Neural progenitor cell (in vitro differentiated cells): ENCODE results near the gene STPG1. TPM values are rescaled to one million over a fixed set of nuclear protein-coding genes. Genes with fewer than 3 reads are reported as not detected.
"Not testable (repeated sequence)": the region's sequence is repeated elsewhere in the genome, so short reads cannot be mapped to it uniquely, and the experiment has no call there.

Source experiments
- DNase-seq: peaks from one replicate; pipeline ENCODE4 v3.0.0-alpha.2; 2016; ENCODE audit warnings: low spot score
- H2AFZ ChIP-seq: fragments of 200-600 bp; sonication (generic); replicated peaks from 2 replicates; pipeline ENCODE4 v1.6.1; 2016; ENCODE audit warnings: antibody characterized with exemption
- H3F3A ChIP-seq: fragments of 200-600 bp; sonication (generic); 2 replicates; pipeline ENCODE4 v1.6.1; 2016; ENCODE audit warnings: antibody characterized with exemption, low read depth
- H3K27ac ChIP-seq: fragments of 200-600 bp; sonication (generic); 2 replicates; pipeline ENCODE4 v1.5.1; 2016; ENCODE audit warnings: mild to moderate bottlenecking
- H3K27me3 ChIP-seq: fragments of 200-600 bp; sonication (generic); 2 replicates; pipeline ENCODE4 v1.6.1; 2016; ENCODE audit warnings: mild to moderate bottlenecking, moderate library complexity
- H3K36me3 ChIP-seq: fragments of 200-600 bp; sonication (generic); 2 replicates; pipeline ENCODE4 v1.5.1; 2016
- H3K4me1 ChIP-seq: fragments of 200-600 bp; sonication (generic); 2 replicates; pipeline ENCODE4 v1.6.1; 2016; ENCODE audit warnings: mixed run types
- H3K4me2 ChIP-seq: fragments of 200-600 bp; sonication (generic); 2 replicates; pipeline ENCODE4 v1.6.1; 2016
- H3K4me3 ChIP-seq: fragments of 200-600 bp; sonication (generic); 2 replicates; pipeline ENCODE4 v1.5.1; 2016
- H3K79me2 ChIP-seq: fragments of 200-600 bp; sonication (generic); 2 replicates; pipeline ENCODE4 v1.6.1; 2016; ENCODE audit warnings: low read depth
- H3K9ac ChIP-seq: fragments of 200-600 bp; sonication (generic); 2 replicates; pipeline ENCODE4 v1.6.1; 2016
- H3K9me3 ChIP-seq: fragments of 200-600 bp; sonication (generic); 2 replicates; pipeline ENCODE4 v1.5.1; 2016; ENCODE audit warnings: low read depth
- H4K20me1 ChIP-seq: fragments of 200-600 bp; sonication (generic); 2 replicates; pipeline ENCODE4 v1.6.1; 2016; ENCODE audit warnings: low read depth
- H3K27ac Mint-ChIP-seq: 3 replicates; pipeline ENCODE4 v1.8.0; 2021; ENCODE audit warnings: mixed read lengths
- H3K27me3 Mint-ChIP-seq: 2 replicates; pipeline ENCODE4 v1.8.0; 2022; ENCODE audit warnings: low read depth, mild to moderate bottlenecking, inconsistent platforms, moderate library complexity, mixed read lengths; ENCODE audit not compliant: insufficient read depth
- H3K36me3 Mint-ChIP-seq: 3 replicates; pipeline ENCODE4 v1.8.0; 2021; ENCODE audit warnings: mixed read lengths
- H3K4me1 Mint-ChIP-seq: 3 replicates; pipeline ENCODE4 v1.8.0; 2021; ENCODE audit warnings: mixed read lengths
- H3K4me3 Mint-ChIP-seq: 3 replicates; pipeline ENCODE4 v1.8.0; 2021; ENCODE audit warnings: mild to moderate bottlenecking, moderate library complexity, mixed read lengths
- H3K9me3 Mint-ChIP-seq: 3 replicates; pipeline ENCODE4 v1.8.0; 2020; ENCODE audit warnings: mixed read lengths
- CTCF ChIP-seq: fragments of 200-600 bp; sonication (generic); IDR thresholded peaks from 2 replicates; pipeline ENCODE4 v1.5.1; 2017; ENCODE audit warnings: antibody characterized with exemption, mild to moderate bottlenecking
- EZH2 ChIP-seq: fragments of 200-600 bp; sonication (generic); IDR thresholded peaks from 2 replicates; pipeline ENCODE4 v1.6.1; 2017; ENCODE audit warnings: antibody characterized with exemption, mild to moderate bottlenecking, moderate library complexity
- EZH2phosphoT487 ChIP-seq: fragments of 200-600 bp; sonication (generic); IDR thresholded peaks from 2 replicates; pipeline ENCODE4 v1.6.1; 2017; ENCODE audit warnings: antibody characterized with exemption
- total RNA-seq: library from RNA; depleted of rRNA; stranded (reverse); fragments of >200 nt; gene quantifications from 2 replicates; pipeline ENCODE4 v1.2.3, GENCODE V29; 2015; ENCODE audit warnings: low replicate concordance

Gene STPG1
- total RNA-seq, result 12.7 and 15.9 TPM in 2 replicates

DNA sequence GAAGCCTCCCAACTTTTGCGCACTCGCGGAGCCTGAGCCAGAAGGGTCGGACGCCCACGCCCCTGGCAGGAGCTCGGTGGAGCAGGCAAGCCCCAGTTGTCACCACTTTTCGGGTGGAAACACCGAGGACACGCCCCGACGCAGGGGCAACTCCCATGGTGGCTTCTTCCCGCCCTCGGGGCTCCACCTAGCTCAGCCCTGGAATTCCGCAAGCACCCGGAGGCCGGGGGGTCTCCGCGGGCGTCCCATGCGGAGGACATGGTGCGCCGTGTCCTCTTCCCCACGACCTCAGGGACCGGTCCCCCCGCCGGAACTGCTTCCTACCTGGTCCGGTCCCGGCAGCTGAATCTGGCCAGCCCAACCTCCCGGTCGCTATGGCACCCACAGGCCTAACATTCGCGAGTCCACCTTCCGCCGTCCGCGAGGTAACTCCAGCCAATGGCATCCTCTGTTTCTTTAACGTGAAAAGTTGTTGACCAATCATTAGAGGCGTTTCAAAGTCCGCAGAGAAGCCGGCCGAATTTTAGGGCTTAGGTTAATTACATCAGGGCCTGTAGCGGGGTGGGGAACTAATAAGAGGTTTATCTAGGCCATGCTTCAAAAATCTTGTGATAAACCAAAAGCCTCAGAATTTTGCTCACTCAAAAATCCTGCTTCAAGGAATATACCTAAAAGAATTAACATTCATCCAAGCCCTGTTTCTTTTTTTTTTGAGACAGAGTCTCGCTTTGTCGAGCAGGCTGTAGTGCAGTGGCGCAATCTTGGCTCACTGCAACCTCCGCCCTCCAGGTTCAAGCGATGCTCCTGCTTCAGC, at the start of gene STPG1:
TSS of gene STPG1 (minus strand) at position 433 of the 814 bp plus-strand sequence. CDS start 12,394 bp downstream, outside the sequence.
- TF ChIP-seq EZH2phosphoT487, result no peak
- no peak for TF ChIP-seq CTCF
- TF ChIP-seq EZH2, result no peak
- peak within 1 kb of the TSS; percentile 90 for H3K4me3 Mint-ChIP-seq
- H3K27ac ChIP-seq, result no peak within 1 kb of the TSS
- H3K4me1 ChIP-seq, result peaks cover 4% of the 10 kb centered on the region
- H3F3A ChIP-seq, result peaks cover 11% of the 10 kb centered on the region
- H3K36me3 Mint-ChIP-seq, result no peaks in the 10 kb centered on the region
- H3K36me3 ChIP-seq, result no peaks in the 10 kb centered on the region
- H3K9ac ChIP-seq, result peak within 1 kb of the TSS; percentile 39
- peaks cover 25% of the 10 kb centered on the region for H3K4me1 Mint-ChIP-seq
- H3K79me2 ChIP-seq, result peaks cover 9% of the 10 kb centered on the region
- peak; percentile 88 for DNase-seq
- H3K9me3 ChIP-seq, result no peaks in the 10 kb centered on the region
- H3K27me3 ChIP-seq, result no peaks in the 10 kb centered on the region
- H3K9me3 Mint-ChIP-seq, result no peaks in the 10 kb centered on the region
- H4K20me1 ChIP-seq, result no peaks in the 10 kb centered on the region
- peak within 1 kb of the TSS; percentile 75 for H2AFZ ChIP-seq
- peak within 1 kb of the TSS; percentile 69 for H3K4me3 ChIP-seq
- peaks cover 3% of the 10 kb centered on the region for H3K27me3 Mint-ChIP-seq
- peak within 1 kb of the TSS; percentile 91 for H3K4me2 ChIP-seq
- H3K27ac Mint-ChIP-seq, result peak within 1 kb of the TSS; percentile 19

DNA sequence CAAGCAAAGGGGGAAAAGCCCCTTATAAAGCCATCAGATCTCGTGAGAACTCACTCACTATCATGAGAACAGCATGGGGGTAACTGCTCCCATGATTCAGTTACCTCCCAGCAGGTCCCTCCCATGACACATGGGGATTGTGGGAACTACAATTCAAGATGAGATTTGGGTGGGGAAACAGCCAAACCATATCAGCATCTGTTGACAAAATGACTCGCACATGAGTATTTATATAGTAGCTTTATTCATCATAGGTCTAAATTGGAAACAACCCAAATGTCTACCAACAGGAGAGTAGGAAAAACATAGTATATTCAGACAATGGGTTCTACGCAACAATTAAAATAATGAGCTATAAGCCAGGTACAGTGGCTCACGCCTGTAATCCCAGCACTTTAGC, 48.5 kb upstream of the STPG1 start:
- H3K27me3 Mint-ChIP-seq, H3K4me3 ChIP-seq, H3K36me3 Mint-ChIP-seq, H3K27ac ChIP-seq, DNase-seq, H3K79me2 ChIP-seq, H3K27ac Mint-ChIP-seq, H3K4me3 Mint-ChIP-seq, H3K36me3 ChIP-seq, H3K9me3 Mint-ChIP-seq, H3K4me2 ChIP-seq, H3F3A ChIP-seq, H3K27me3 ChIP-seq, H2AFZ ChIP-seq, H4K20me1 ChIP-seq, H3K9me3 ChIP-seq, H3K9ac ChIP-seq: not testable (repeated sequence)
- H3K4me1 Mint-ChIP-seq, result peaks cover 33% of the 10 kb centered on the region
- H3K4me1 ChIP-seq, result peaks cover 21% of the 10 kb centered on the region

- Histone ChIP-seq H3K27me3 (no peaks in the 10 kb centered on the region), H3K4me2 (no peak overlapping the region), H3K4me1 (peaks cover 17% of the 10 kb centered on the region), H3K9ac (no peak overlapping the region), H2AFZ (no peak overlapping the region), H3K4me3 (no peak overlapping the region), H3K9me3 (no peaks in the 10 kb centered on the region), H3F3A (peaks cover 5% of the 10 kb centered on the region), H3K36me3 (no peaks in the 10 kb centered on the region), H3K79me2 (no peaks in the 10 kb centered on the region), H4K20me1 (no peaks in the 10 kb centered on the region), H3K27ac (no peak overlapping the region)
- Mint-ChIP-seq H3K9me3 (no peaks in the 10 kb centered on the region), H3K4me1 (peaks cover 29% of the 10 kb centered on the region), H3K27ac (no peak overlapping the region), H3K4me3 (no peak overlapping the region), H3K27me3 (no peaks in the 10 kb centered on the region), H3K36me3 (no peaks in the 10 kb centered on the region)
- DNase-seq, result no peak
- TF ChIP-seq EZH2, result no peak
- TF ChIP-seq EZH2phosphoT487, result no peak
- TF ChIP-seq CTCF, result no peak
Measured at GRCh38 chr1:24459551-24460266, 46.1 kb upstream of the STPG1 start.

- H3F3A ChIP-seq, result no peaks in the 10 kb centered on the region
- H3K79me2 ChIP-seq, result no peaks in the 10 kb centered on the region
- H3K4me1 Mint-ChIP-seq, result peaks cover 10% of the 10 kb centered on the region
- no peaks in the 10 kb centered on the region for H3K36me3 Mint-ChIP-seq
- no peak overlapping the region for H3K27ac ChIP-seq
- DNase-seq, result no peak
- H4K20me1 ChIP-seq, result no peaks in the 10 kb centered on the region
- no peak overlapping the region for H2AFZ ChIP-seq
- no peak overlapping the region for H3K4me3 Mint-ChIP-seq
- no peaks in the 10 kb centered on the region for H3K9me3 Mint-ChIP-seq
- no peaks in the 10 kb centered on the region for H3K36me3 ChIP-seq
- no peak overlapping the region for H3K4me2 ChIP-seq
- H3K4me3 ChIP-seq, result no peak overlapping the region
- no peak overlapping the region for H3K27ac Mint-ChIP-seq
- no peak overlapping the region for H3K9ac ChIP-seq
- H3K27me3 ChIP-seq, result no peaks in the 10 kb centered on the region
- no peaks in the 10 kb centered on the region for H3K9me3 ChIP-seq
- TF ChIP-seq CTCF, result no peak
- TF ChIP-seq EZH2, result no peak
- no peak for TF ChIP-seq EZH2phosphoT487
- no peaks in the 10 kb centered on the region for H3K4me1 ChIP-seq
- H3K27me3 Mint-ChIP-seq, result no peaks in the 10 kb centered on the region
Measured at GRCh38 chr1:24457866-24458265, 44.3 kb upstream of the STPG1 start.
